ENCODE data around the gene CASP7.
"Not testable (repeated sequence)": the region's sequence is repeated elsewhere in the genome, so short reads cannot be mapped to it uniquely, and the experiment has no call there.

The CASP7 gene

DNA sequence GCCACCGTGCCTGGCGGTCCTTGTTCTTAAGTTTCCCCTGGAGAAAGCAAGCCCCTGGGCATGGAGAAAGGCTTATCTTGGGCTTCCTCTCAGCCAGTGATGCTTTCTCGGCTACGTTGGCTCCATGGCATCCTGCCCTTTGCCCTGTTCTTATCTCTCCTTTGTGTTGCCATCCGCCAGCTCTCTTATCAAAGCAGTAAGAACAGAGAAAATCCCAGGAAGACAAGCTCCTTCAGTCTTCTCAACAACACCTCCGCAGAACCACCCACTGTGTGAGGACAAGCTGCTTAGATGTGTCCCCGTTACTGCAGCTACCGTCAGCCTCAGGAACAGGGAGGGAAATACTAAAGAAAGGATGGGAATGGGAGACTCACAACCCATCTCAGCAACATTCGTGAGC is 75.1 kb downstream of the CASP7 start:
- TF ChIP-seq CTCF (IDR thresholded peaks at IDR 0.05; ENCODE audit: control insufficient read depth, insufficient read depth, low read depth, low read length, missing control alignments) = no peak

DNA sequence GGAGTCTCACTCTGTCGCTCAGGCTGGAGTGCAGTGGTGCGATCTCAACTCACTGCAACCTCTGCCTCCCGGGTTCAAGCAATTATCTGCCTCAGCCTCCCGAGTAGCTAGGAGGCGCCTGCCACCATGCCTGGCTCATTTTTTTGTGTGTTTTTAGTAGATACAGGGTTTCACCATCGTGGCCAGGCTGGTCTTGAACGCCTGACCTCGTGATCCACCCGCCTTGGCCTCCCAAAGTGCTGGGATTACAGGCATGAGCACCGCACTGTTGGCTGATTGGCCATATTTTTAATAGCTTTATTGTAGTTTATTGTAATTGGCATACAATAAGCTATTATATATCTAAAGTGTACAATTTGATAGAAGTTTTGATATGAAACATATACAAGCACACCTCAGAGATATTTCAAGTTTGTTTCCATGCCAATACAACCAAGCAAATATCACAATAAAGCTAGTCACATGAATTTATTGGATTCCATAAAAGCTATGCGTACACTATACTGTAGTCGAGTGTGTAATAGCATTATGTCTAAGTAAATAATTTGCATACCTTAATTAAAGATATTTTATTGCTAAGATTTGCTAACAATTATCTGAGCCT is 77.3 kb downstream of the CASP7 start:
- no peak for DNase-seq (ENCODE audit: low read depth)
- no peak for TF ChIP-seq CTCF (IDR thresholded peaks at IDR 0.05; ENCODE audit: control insufficient read depth, insufficient read depth, low read depth, low read length, missing control alignments)
- H3K4me3 ChIP-seq (ENCODE audit: control insufficient read depth, low read depth, low read length) = no peak overlapping the region

More for the DNA sequence above, 75.1 kb downstream of the CASP7 start:
- H3K4me3 ChIP-seq (ENCODE audit: control insufficient read depth, low read depth, low read length) = no peak overlapping the region
- no peak for DNase-seq (ENCODE audit: low read depth)

GRCh38 chr10:113762083-113762482 is 82.4 kb downstream of the CASP7 start:
- TF ChIP-seq CTCF (IDR thresholded peaks at IDR 0.05; ENCODE audit: control insufficient read depth, insufficient read depth, low read depth, low read length, missing control alignments) = no peak
- H3K4me3 ChIP-seq (ENCODE audit: control insufficient read depth, low read depth, low read length) = no peak overlapping the region
- no peak for DNase-seq (ENCODE audit: low read depth)

- H3K4me3 ChIP-seq (ENCODE audit: control insufficient read depth, low read depth, low read length) = no peak overlapping the region
- TF ChIP-seq CTCF (IDR thresholded peaks at IDR 0.05; ENCODE audit: control insufficient read depth, insufficient read depth, low read depth, low read length, missing control alignments) = no peak
- no peak for DNase-seq (ENCODE audit: low read depth)
Observed at GRCh38 chr10:113764582-113764981, 84.9 kb downstream of the CASP7 start.

- no peak for TF ChIP-seq CTCF (IDR thresholded peaks at IDR 0.05; ENCODE audit: control insufficient read depth, insufficient read depth, low read depth, low read length, missing control alignments)
- no peak for DNase-seq (ENCODE audit: low read depth)
- no peak overlapping the region for H3K4me3 ChIP-seq (ENCODE audit: control insufficient read depth, low read depth, low read length)
Observed at GRCh38 chr10:113765910-113766309, 86.2 kb downstream of the CASP7 start.

GRCh38 chr10:113767222-113767621 is 87.5 kb downstream of the CASP7 start:
- TF ChIP-seq CTCF (IDR thresholded peaks at IDR 0.05; ENCODE audit: control insufficient read depth, insufficient read depth, low read depth, low read length, missing control alignments) = no peak
- no peak for DNase-seq (ENCODE audit: low read depth)
- H3K4me3 ChIP-seq (ENCODE audit: control insufficient read depth, low read depth, low read length) = no peak overlapping the region

DNA sequence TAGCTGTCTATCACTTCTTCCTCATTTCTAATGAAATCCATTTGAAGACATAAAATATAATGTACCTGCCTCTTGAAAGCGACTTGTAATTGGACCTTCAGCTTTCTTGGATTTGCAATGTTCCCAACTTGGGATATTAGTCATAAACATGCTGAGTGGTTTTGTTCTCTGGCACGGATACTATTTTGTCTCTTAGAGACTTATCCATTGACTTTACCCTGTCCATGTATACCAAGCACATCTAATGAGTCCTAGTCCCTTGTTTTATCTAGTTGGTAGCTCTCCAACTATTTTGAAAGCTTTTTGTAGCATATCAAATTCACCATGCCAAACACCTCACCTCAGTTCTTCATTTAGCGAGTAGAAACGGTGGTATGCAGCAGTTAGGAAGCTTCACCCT is 90.6 kb downstream of the CASP7 start:
- H3K4me3 ChIP-seq (ENCODE audit: control insufficient read depth, low read depth, low read length) = no peak overlapping the region
- DNase-seq (ENCODE audit: low read depth) = no peak
- TF ChIP-seq CTCF (IDR thresholded peaks at IDR 0.05; ENCODE audit: control insufficient read depth, insufficient read depth, low read depth, low read length, missing control alignments) = no peak

- not testable (repeated sequence) for DNase-seq (ENCODE audit: low read depth)
Observed at GRCh38 chr10:113771131-113771530, 91.4 kb downstream of the CASP7 start.

More at GRCh38 chr10:113771131-113771530, 91.4 kb downstream of the CASP7 start:
- not testable (repeated sequence) for H3K4me3 ChIP-seq (ENCODE audit: control insufficient read depth, low read depth, low read length)
